ENCODE measurements around the gene RASA2. TPM values are rescaled to one million over a fixed set of nuclear protein-coding genes. Genes with fewer than 3 reads are reported as not detected.

RASA2 gene
- total RNA-seq, 4 donors from 2014 or later = 12.0 to 45.5 (median 23.3) TPM

- DNase-seq = peak in 1 of 2 donors; percentile 19
- Histone ChIP-seq H3K27ac (no peak overlapping the region), H3K4me1 (no peaks in the 10 kb centered on the region), H3K4me3 (replicated peaks in 1 of 3) (no peak overlapping the region), H3K36me3 (no peaks in the 10 kb centered on the region), H3K27me3 (no peaks in the 10 kb centered on the region), H3K9me3 (no peaks in the 10 kb centered on the region)
- no peak for TF ChIP-seq POLR2A (IDR thresholded peaks at IDR 0.05)
- TF ChIP-seq, protein P1, sequence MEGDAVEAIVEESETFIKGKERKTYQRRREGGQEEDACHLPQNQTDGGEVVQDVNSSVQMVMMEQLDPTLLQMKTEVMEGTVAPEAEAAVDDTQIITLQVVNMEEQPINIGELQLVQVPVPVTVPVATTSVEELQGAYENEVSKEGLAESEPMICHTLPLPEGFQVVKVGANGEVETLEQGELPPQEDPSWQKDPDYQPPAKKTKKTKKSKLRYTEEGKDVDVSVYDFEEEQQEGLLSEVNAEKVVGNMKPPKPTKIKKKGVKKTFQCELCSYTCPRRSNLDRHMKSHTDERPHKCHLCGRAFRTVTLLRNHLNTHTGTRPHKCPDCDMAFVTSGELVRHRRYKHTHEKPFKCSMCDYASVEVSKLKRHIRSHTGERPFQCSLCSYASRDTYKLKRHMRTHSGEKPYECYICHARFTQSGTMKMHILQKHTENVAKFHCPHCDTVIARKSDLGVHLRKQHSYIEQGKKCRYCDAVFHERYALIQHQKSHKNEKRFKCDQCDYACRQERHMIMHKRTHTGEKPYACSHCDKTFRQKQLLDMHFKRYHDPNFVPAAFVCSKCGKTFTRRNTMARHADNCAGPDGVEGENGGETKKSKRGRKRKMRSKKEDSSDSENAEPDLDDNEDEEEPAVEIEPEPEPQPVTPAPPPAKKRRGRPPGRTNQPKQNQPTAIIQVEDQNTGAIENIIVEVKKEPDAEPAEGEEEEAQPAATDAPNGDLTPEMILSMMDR (IDR thresholded peaks at IDR 0.05) = no peak
- intact Hi-C loops (cut with DNase I) = no loop called here
- 80 to 87% methylated on average over 6 of the region's 6 CpGs for WGBS, 2 donors
Observed at GRCh38 chr3:141498598-141499223, 11.9 kb downstream of the RASA2 start.

DNA sequence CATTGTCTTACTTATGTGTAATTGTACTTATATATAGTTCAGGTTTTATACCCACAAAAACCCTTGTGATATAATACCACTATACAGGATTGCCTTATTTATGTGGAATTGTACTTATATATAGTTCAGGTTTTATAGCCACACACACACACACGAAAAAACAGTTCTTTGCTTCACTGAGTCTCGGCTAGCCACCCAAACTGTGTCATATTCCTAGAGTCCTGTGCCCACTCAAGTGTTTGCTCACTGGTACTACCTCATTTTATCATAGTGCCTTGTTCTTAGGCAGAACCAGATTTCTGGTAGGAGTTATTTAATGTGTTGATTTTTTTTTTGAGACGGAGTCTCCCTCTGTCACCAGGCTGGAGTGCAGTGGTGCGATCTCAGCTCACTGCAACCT lies 12.5 kb downstream of the RASA2 start:
- TF ChIP-seq, protein P1 (IDR thresholded peaks at IDR 0.05) = no peak
- TF ChIP-seq POLR2A (IDR thresholded peaks at IDR 0.05) = no peak
- WGBS, 2 donors = 90 to 96% methylated on average over 4 of the region's 4 CpGs
- Histone ChIP-seq H3K4me3 (replicated peaks in 1 of 3) (no peak overlapping the region), H3K4me1 (no peaks in the 10 kb centered on the region), H3K27me3 (no peaks in the 10 kb centered on the region), H3K27ac (no peak overlapping the region), H3K36me3 (no peaks in the 10 kb centered on the region), H3K9me3 (no peaks in the 10 kb centered on the region)
- intact Hi-C loops (cut with DNase I) = no loop called here
- DNase-seq = no peak

GRCh38 chr3:141499965-141500364 lies 13.1 kb downstream of the RASA2 start:
- TF ChIP-seq, protein P1 (IDR thresholded peaks at IDR 0.05) = no peak
- no peak for TF ChIP-seq POLR2A (IDR thresholded peaks at IDR 0.05)
- Histone ChIP-seq H3K27ac (no peak overlapping the region), H3K36me3 (no peaks in the 10 kb centered on the region), H3K4me1 (no peaks in the 10 kb centered on the region), H3K9me3 (no peaks in the 10 kb centered on the region), H3K4me3 (replicated peaks in 1 of 3) (no peak overlapping the region), H3K27me3 (no peaks in the 10 kb centered on the region)
- DNase-seq = no peak
- intact Hi-C loops (cut with DNase I) = no loop called here

DNA sequence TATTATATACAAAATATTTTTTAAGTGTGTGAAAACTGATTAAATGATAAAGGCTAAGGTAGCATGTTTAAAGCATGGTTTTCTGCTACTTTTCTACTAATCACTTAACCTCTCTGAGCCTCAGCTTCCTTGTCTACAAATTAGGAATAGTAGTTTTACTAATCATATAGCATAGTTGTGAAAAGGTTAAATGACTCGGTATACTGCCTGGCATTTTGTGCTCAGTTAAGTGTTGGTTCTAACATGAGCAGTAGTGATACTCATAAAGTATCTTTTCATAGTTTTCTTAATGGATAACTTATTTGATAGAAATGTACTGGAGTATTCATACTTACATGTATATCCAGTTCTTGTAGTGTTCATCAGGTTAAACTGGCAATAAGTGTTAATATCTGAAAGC lies 13.6 kb downstream of the RASA2 start:
- Histone ChIP-seq H3K27ac (no peak overlapping the region), H3K27me3 (no peaks in the 10 kb centered on the region), H3K4me1 (no peaks in the 10 kb centered on the region), H3K36me3 (no peaks in the 10 kb centered on the region), H3K4me3 (replicated peaks in 1 of 3) (no peak overlapping the region), H3K9me3 (no peaks in the 10 kb centered on the region)
- no peak for DNase-seq
- WGBS, 2 donors = 88 to 93% methylated on average over 1 of the region's 1 CpG
- TF ChIP-seq POLR2A (IDR thresholded peaks at IDR 0.05) = no peak
- TF ChIP-seq, protein P1 (IDR thresholded peaks at IDR 0.05) = no peak
- intact Hi-C loops (cut with DNase I) = no loop called here

DNA sequence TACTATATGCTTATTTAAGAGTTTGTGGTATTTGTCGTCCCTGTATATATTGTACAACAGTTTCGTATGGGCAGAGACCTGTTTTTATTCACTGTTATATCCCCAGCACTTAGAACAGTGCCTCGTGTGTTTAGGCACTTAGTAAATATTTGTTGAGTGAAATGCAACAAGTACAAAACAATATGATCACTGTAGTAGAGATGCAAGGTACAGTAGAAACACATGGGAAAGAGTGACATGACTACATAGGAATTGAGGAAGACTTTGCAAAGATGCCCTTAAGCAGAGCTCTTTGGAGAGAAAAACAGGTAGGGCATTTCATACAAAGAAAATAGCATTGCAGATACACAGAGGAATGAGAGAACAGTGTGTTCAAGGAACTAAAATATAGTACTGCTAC lies 18.3 kb downstream of the RASA2 start:
- Histone ChIP-seq H3K4me3 (replicated peaks in 1 of 3) (no peak overlapping the region), H3K27ac (no peak overlapping the region), H3K9me3 (no peaks in the 10 kb centered on the region), H3K4me1 (no peaks in the 10 kb centered on the region), H3K27me3 (no peaks in the 10 kb centered on the region), H3K36me3 (no peaks in the 10 kb centered on the region)
- no peak for DNase-seq
- TF ChIP-seq POLR2A (IDR thresholded peaks at IDR 0.05) = no peak
- TF ChIP-seq, protein P1 (IDR thresholded peaks at IDR 0.05) = no peak
- intact Hi-C loops (cut with DNase I) = no loop called here
- 86 to 97% methylated on average over 3 of the region's 3 CpGs for WGBS, 2 donors
